Central memory CD8-positive, alpha-beta T cell (primary cell): Measurements from ENCODE around the gene SELENOH.
A peak's percentile ranks its signal among the peaks of the same experiment; 100 is the strongest.

Experiments used
- ATAC-seq: fragments of 150-1000 bp; cut with Tn5 transposase; replicated peaks from 2 replicates; pipeline ENCODE4 v1.10.0; 2022; ENCODE audit warnings: mild to moderate bottlenecking, moderate FRiP score, moderate number of reproducible peaks; ENCODE audit not compliant: poor library complexity, severe bottlenecking; ENCODE audit errors: extremely low read depth
- DNase-seq, 2 donors: peaks; one replicate each; pipeline ENCODE4 v3.0.0; 2021; ENCODE audit warnings: low spot score in 2 of 2
- H3K27ac Mint-ChIP-seq: one replicate; pipeline ENCODE4 v1.8.0; 2022; ENCODE audit warnings: low read depth, mild to moderate bottlenecking, moderate library complexity, mixed read lengths
- H3K27me3 Mint-ChIP-seq: one replicate; pipeline ENCODE4 v1.8.0; 2022; ENCODE audit warnings: mixed read lengths
- H3K36me3 Mint-ChIP-seq: one replicate; pipeline ENCODE4 v1.8.0; 2022; ENCODE audit warnings: mild to moderate bottlenecking, moderate library complexity, mixed read lengths; ENCODE audit not compliant: insufficient read depth
- H3K4me1 Mint-ChIP-seq: one replicate; pipeline ENCODE4 v1.8.0; 2022; ENCODE audit warnings: mixed read lengths
- H3K4me3 Mint-ChIP-seq: one replicate; pipeline ENCODE4 v1.8.0; 2022; ENCODE audit warnings: mild to moderate bottlenecking, moderate library complexity, mixed read lengths
- H3K9me3 Mint-ChIP-seq: one replicate; pipeline ENCODE4 v1.8.0; 2022; ENCODE audit warnings: mixed read lengths

The SELENOH gene

DNA sequence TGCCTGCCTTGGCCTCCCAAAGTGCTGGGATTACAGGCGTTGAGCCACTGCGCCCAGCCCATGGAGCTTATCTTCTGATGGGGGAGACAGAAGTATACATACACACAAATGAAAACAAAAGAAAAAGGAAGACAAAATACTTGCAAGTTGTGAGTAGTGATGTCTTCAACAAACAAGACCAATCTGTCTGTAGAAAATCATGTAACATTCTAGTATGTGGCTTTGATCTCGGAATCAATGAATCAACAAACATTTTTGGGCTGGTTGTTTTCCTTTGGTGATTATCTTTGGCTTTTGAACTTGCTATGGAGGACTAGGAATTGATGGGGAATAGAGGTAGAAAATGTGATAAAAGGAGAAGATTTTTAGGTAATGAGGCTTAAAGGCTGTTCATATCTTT is 16.9 kb downstream of the SELENOH start:
- peaks cover 5% of the 10 kb centered on the region for H3K36me3 Mint-ChIP-seq
- H3K9me3 Mint-ChIP-seq = no peaks in the 10 kb centered on the region
- H3K27ac Mint-ChIP-seq = no peak overlapping the region
- H3K4me3 Mint-ChIP-seq = no peak overlapping the region
- ATAC-seq (no peak), DNase-seq (no peak)
- no peaks in the 10 kb centered on the region for H3K4me1 Mint-ChIP-seq
- no peaks in the 10 kb centered on the region for H3K27me3 Mint-ChIP-seq

GRCh38 chr11:57761301-57762234 is 20.3 kb downstream of the SELENOH start, which contains the start of gene CTNND1:
Gene CTNND1 (plus strand): TSS chr11:57761802. CDS start chr11:57791479, 29,677 bp downstream.
- Mint-ChIP-seq H3K27ac (peak within 1 kb of the TSS; percentile 27), H3K36me3 (peaks cover 5% of the 10 kb centered on the region), H3K27me3 (no peaks in the 10 kb centered on the region), H3K4me3 (peak within 1 kb of the TSS; percentile 45), H3K9me3 (no peaks in the 10 kb centered on the region), H3K4me1 (no peaks in the 10 kb centered on the region)
- no peak for DNase-seq
- no peak for ATAC-seq

DNA sequence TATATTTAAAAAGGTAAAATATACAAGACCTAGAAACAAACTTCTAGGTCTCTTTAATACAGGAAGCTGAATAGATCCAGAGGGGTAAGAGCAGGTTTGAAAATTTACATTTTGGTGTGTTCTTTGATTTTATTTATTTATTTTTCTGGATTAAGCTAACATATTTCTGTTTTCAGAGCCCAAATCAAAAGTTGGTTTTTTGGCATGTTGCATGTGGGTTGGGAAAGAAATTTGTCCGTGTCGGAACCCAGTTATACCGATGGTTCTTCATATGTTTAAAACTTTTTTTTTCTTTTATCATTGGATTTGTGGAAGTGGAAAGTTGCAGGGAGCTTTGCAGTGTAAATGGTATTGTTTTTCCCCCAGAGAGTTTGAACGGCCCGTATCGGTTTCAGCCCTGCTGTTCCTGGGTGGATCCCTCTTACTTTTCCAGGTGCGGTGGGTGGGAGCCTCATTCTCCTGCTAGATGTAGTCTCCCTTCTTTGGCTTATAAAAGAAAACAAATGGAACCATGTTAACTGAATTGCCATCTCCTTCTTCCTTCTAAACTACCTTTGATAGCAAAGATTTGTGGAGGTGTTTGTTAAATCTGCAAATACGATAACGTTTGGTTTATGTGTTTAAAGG is 21.1 kb downstream of the SELENOH start:
- peak overlapping the region; percentile 45 for H3K4me3 Mint-ChIP-seq
- H3K4me1 Mint-ChIP-seq = no peaks in the 10 kb centered on the region
- DNase-seq = no peak
- H3K27ac Mint-ChIP-seq = no peak overlapping the region
- no peak for ATAC-seq
- H3K27me3 Mint-ChIP-seq = no peaks in the 10 kb centered on the region
- peaks cover 5% of the 10 kb centered on the region for H3K36me3 Mint-ChIP-seq
- H3K9me3 Mint-ChIP-seq = no peaks in the 10 kb centered on the region

DNA sequence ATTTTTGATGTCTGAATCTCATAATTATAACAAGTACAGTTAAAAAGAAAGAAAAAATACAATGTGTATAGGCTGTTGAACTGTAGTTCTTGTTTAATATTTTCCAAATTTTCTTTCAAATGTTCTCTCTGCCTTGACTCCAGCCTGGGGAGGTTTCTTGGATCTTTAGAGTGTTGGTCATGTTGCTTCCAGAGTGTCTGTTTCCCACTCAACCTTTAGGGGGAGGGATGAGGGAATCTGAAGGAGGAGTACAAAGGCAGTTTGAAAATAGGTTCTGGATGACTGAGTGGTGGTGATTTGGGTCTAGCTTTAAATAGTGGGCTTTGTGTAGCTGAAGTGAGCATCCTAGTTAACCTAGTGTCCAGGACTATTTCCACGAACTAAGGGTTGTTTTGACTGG is 22.3 kb downstream of the SELENOH start:
- Mint-ChIP-seq H3K9me3 (no peaks in the 10 kb centered on the region), H3K36me3 (peaks cover 5% of the 10 kb centered on the region), H3K27me3 (no peaks in the 10 kb centered on the region), H3K4me3 (no peak overlapping the region), H3K27ac (peak overlapping the region; percentile 23), H3K4me1 (no peaks in the 10 kb centered on the region)
- no peak for ATAC-seq
- no peak for DNase-seq

DNA sequence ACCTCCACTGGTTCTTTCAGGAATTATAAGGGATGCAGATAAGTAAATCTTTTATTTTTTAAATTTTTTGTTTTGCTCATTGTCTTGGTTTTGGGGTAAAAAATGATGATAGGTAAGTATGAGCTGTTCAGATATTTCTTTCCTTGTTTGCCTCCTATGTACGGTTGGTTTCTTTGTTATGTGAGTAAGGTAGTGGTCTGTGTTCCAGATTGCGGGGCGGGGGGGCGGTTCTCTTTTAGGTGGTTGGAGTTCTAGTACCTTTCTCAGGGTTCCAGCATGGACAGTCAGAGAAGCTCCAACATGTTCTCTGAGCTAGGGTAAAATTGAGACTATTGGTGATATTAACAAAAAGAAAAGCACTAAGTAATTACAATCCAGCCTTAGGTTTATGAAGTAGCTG is 22.7 kb downstream of the SELENOH start:
- Mint-ChIP-seq H3K27me3 (no peaks in the 10 kb centered on the region), H3K9me3 (no peaks in the 10 kb centered on the region), H3K27ac (no peak overlapping the region), H3K36me3 (peaks cover 5% of the 10 kb centered on the region), H3K4me1 (no peaks in the 10 kb centered on the region), H3K4me3 (no peak overlapping the region)
- DNase-seq (no peak), ATAC-seq (no peak)

DNA sequence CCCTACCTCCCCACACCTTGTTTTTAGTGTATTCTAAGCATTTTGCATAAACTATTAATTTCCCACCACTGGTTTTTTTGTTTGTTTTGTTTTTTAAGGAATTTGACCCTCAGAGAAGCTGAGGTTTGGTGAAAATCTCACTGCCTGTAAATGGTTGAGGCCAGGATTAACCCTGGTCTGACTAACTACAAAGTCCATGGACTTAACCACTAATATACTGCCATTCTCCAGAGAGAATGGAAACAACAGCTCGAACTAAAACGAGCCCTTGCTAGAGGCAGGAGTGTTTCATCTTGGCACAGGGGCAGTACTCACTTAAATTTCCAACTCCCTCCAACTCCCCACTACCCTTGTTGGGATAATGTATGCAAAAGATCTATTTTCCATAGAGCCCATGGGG is 23.3 kb downstream of the SELENOH start:
- H3K27ac Mint-ChIP-seq = no peak overlapping the region
- peaks cover 5% of the 10 kb centered on the region for H3K36me3 Mint-ChIP-seq
- H3K9me3 Mint-ChIP-seq = no peaks in the 10 kb centered on the region
- H3K4me3 Mint-ChIP-seq = no peak overlapping the region
- H3K27me3 Mint-ChIP-seq = no peaks in the 10 kb centered on the region
- H3K4me1 Mint-ChIP-seq = no peaks in the 10 kb centered on the region
- ATAC-seq (no peak), DNase-seq (no peak)

DNA sequence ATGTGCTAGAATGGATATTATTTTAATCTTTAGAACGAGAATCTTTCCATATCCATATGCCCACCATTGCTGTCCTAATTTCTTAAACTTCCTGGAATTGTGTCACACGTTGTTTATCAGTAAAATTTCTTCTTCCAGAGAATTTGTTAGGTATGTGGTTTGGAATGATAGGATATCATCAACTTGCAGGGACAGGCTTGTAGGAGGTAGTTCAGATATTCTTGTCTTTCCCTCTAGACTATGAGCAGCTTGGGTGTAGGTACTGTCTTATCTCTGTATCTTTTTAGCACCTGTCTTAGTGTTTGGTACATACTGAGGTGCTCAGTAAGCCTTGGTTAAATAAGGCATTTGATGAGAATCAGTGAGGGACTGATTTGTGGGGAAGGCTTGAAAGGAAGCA is 23.7 kb downstream of the SELENOH start:
- Mint-ChIP-seq H3K4me1 (no peaks in the 10 kb centered on the region), H3K36me3 (peaks cover 5% of the 10 kb centered on the region), H3K4me3 (no peak overlapping the region), H3K9me3 (no peaks in the 10 kb centered on the region), H3K27ac (no peak overlapping the region), H3K27me3 (no peaks in the 10 kb centered on the region)
- ATAC-seq = no peak
- DNase-seq = no peak

GRCh38 chr11:57770793-57771192 is 29.5 kb downstream of the SELENOH start:
- Mint-ChIP-seq H3K36me3 (peaks cover 1% of the 10 kb centered on the region), H3K9me3 (no peaks in the 10 kb centered on the region), H3K27ac (no peak overlapping the region), H3K27me3 (no peaks in the 10 kb centered on the region), H3K4me3 (no peak overlapping the region), H3K4me1 (peaks cover 9% of the 10 kb centered on the region)
- ATAC-seq (no peak), DNase-seq (no peak)

DNA sequence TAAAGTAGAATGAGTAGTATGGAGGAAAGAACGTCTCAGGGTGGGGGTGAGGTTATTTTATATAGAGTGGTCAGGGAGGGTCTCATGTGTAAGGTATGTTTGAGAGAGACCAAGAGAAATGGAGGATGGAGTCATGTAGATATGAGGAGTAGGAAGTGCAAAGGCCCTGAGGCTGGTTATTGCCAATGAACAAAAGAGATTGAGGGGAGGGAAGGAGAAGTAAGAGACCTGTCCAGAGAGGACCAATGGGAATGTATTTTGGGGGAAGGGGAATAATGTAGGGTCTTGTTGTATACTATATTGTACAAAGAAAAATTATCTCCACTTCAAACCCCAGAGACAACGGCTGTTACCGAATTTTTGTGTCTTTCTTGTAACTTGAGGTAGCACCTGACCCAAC is 30.1 kb downstream of the SELENOH start:
- H3K9me3 Mint-ChIP-seq = no peaks in the 10 kb centered on the region
- H3K36me3 Mint-ChIP-seq = peaks cover 1% of the 10 kb centered on the region
- H3K27ac Mint-ChIP-seq = no peak overlapping the region
- no peaks in the 10 kb centered on the region for H3K27me3 Mint-ChIP-seq
- DNase-seq = no peak
- peaks cover 11% of the 10 kb centered on the region for H3K4me1 Mint-ChIP-seq
- ATAC-seq = no peak
- no peak overlapping the region for H3K4me3 Mint-ChIP-seq

GRCh38 chr11:57772562-57772961 is 31.3 kb downstream of the SELENOH start:
- Mint-ChIP-seq H3K27ac (no peak overlapping the region), H3K4me1 (peaks cover 16% of the 10 kb centered on the region), H3K9me3 (no peaks in the 10 kb centered on the region), H3K4me3 (no peak overlapping the region), H3K27me3 (no peaks in the 10 kb centered on the region), H3K36me3 (peaks cover 1% of the 10 kb centered on the region)
- ATAC-seq (no peak), DNase-seq (no peak)

DNA sequence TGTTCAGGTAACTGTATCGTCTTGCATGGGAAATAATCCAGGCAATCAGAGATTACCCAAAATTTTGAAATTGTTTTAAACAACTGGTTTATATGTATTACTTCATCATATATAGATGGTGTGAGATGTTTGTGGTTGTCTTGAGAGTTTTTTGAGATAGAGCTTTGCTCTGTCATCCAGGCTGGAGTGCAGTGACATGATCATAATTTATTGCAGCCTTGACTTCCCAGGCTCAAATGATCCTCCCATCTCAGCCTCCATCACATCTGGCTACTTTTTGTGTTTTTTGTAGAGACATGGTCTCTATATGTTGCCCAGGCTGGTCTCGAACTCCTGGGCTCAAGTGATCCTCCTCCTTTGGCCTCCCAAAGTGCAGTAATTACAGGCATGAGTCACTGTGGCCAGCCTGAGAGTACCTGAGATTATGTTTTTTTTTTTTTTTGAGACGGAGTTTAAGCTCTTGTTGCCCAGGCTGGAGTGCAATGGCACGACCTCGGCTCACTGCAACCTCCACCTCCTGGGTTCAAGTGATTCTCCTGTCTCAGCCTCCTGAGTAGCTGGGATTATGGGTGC is 31.8 kb downstream of the SELENOH start:
- H3K4me3 Mint-ChIP-seq = no peak overlapping the region
- no peak for ATAC-seq
- peaks cover 1% of the 10 kb centered on the region for H3K36me3 Mint-ChIP-seq
- peaks cover 16% of the 10 kb centered on the region for H3K4me1 Mint-ChIP-seq
- no peaks in the 10 kb centered on the region for H3K9me3 Mint-ChIP-seq
- H3K27ac Mint-ChIP-seq = no peak overlapping the region
- DNase-seq = no peak
- no peaks in the 10 kb centered on the region for H3K27me3 Mint-ChIP-seq

DNA sequence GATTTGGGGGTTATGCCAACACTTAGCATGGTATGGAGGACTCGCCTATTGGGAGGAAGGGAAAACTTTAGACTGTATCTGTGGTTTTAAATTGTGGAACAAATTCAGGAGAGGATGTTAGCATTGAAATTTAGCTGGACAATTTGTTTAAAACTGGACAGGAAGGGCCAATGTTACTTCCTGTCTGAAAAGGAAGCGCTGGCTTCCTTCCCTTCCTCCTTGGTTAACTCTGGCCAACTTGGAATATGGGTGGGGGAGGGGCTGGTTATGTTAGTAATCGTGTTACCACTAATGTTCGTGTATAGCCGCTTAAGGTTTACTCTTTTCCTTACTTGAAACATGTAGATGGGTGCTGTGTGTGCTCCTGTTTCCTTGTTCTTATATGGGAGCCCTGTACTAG is 34.2 kb downstream of the SELENOH start:
- H3K36me3 Mint-ChIP-seq = peaks cover 1% of the 10 kb centered on the region
- no peaks in the 10 kb centered on the region for H3K9me3 Mint-ChIP-seq
- no peak overlapping the region for H3K4me3 Mint-ChIP-seq
- no peaks in the 10 kb centered on the region for H3K27me3 Mint-ChIP-seq
- ATAC-seq = no peak
- peaks cover 16% of the 10 kb centered on the region for H3K4me1 Mint-ChIP-seq
- H3K27ac Mint-ChIP-seq = no peak overlapping the region
- DNase-seq = no peak
